Measurements from ENCODE around the gene THY1. TPM values are rescaled to one million over a fixed set of nuclear protein-coding genes. Genes with fewer than 3 reads are reported as not detected.

Gene THY1
- total and polyA plus RNA-seq, 2 of the 8 experiments (the other 6 are each of a cell fraction or from before 2014, with no cell fraction given) = 286 to 2,479 TPM

GRCh38 chr11:119396835-119397234, 26.1 kb downstream of the THY1 start (continued):
- TF ChIP-seq SIX5 (IDR thresholded peaks at IDR 0.05; ENCODE audit: low read depth, low read length) (no peak), CTCF (IDR thresholded peaks at IDR 0.05; ENCODE audit: control extremely low read depth in 1 of 3, insufficient read depth in 1 of 3, low read depth in 1 of 3, low read length in 3 of 3) (no peak), CHD2 (IDR thresholded peaks at IDR 0.05; ENCODE audit: low read length) (no peak), CREB1 (IDR thresholded peaks at IDR 0.05) (no peak), EGR1 (IDR thresholded peaks at IDR 0.05; ENCODE audit: borderline replicate concordance, low read depth, low read length) (no peak)
